GM20000 (cell line): ENCODE data around the gene TOMM22.

Experiments used
- DNase-seq: peaks from one replicate; pipeline ENCODE4 v3.0.0; 2012; ENCODE audit warnings: low spot score
- TF ChIP-seq, protein P1 (sequence below): IDR thresholded peaks from 2 replicates; pipeline ENCODE4 v1.5.1; 2012; ENCODE audit warnings: mild to moderate bottlenecking, control low read depth; ENCODE audit errors: extremely low read depth, missing control alignments

Gene TOMM22

GRCh38 chr22:38715852-38716251, 34.1 kb downstream of the TOMM22 start:
- TF ChIP-seq, protein P1, sequence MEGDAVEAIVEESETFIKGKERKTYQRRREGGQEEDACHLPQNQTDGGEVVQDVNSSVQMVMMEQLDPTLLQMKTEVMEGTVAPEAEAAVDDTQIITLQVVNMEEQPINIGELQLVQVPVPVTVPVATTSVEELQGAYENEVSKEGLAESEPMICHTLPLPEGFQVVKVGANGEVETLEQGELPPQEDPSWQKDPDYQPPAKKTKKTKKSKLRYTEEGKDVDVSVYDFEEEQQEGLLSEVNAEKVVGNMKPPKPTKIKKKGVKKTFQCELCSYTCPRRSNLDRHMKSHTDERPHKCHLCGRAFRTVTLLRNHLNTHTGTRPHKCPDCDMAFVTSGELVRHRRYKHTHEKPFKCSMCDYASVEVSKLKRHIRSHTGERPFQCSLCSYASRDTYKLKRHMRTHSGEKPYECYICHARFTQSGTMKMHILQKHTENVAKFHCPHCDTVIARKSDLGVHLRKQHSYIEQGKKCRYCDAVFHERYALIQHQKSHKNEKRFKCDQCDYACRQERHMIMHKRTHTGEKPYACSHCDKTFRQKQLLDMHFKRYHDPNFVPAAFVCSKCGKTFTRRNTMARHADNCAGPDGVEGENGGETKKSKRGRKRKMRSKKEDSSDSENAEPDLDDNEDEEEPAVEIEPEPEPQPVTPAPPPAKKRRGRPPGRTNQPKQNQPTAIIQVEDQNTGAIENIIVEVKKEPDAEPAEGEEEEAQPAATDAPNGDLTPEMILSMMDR, result no peak
- no peak for DNase-seq

- TF ChIP-seq, protein P1, result no peak
- no peak for DNase-seq
Observed at GRCh38 chr22:38716271-38716670, 34.5 kb downstream of the TOMM22 start.

DNA sequence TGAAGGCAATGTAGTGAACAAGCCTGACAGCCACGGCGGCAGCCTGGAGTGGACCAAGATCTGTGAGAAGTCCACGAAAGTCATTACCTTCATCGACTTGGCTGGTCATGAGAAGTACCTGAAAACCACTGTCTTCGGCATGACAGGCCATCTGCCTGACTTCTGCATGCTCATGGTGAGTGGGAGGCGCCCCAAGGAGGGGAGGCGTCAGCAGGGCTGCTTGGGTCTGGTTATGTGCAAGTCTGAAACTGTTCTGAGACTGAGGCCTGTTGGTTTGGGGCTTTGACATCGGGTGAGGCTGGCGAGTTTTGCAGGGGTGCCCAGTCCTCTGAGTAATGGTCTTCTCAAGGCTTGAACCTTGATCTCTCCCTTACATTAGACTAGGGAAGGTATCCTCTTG, 35.1 kb downstream of the TOMM22 start:
- TF ChIP-seq, protein P1, result no peak
- no peak for DNase-seq

DNA sequence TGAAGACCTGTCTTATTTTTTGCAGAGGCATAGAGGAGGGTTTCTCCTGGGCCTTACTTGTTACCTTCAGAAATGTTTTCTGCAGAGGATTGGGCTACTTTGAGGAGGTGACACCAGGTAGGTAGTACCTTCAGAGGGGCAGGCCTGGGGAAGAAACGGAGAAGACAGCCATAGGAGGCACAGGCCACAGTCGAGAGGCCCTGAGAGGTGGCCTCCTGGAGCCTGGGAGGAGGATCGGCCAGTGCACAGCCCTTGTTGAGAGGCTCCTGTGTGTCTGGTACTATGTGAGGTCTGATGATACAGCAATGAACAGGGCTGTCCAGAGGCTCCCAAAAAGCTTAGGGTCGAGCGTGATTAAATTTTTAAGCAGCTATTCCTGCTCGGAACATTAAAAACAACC, 35.5 kb downstream of the TOMM22 start:
- DNase-seq, result no peak
- TF ChIP-seq, protein P1, result no peak

DNA sequence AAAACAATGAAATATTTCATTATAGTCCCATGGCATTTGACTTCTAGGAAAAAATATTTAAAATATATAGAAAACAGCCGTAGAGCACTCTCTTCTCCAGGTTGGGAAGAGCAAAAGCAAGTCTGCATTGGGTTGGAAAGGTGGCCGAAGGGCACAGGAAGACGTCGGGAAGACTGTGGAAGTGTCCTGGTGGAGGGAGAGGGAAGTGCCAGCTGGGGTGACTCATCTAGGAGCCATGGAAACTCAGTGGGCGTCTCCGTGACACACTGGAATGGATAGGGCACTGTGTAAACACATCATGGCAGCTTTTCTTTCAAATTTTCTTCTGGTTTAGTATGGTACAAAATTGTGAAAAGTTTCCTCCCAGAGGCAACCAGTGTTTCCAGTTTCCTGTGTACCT, 36.7 kb downstream of the TOMM22 start:
- TF ChIP-seq, protein P1, result no peak
- no peak for DNase-seq

DNA sequence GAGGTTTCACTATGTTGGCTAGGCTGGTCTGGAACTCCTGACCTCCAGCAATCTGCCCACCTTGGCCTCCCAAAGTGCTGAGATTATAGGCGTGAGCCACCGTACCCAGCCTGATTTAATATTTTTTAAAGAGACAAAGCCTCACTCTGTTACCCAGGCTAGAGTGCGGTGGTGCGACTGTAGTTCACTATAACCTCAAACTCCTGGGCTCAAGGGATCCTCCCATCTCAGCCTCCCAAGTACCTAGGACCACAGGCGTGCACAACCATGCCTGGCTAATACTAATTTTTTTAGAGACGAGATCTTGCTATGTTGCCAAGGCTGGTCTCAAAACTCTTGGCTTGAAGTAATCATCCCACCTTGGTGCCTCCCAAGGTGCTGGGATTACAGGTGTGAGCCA, 37.4 kb downstream of the TOMM22 start:
- TF ChIP-seq, protein P1, result no peak
- DNase-seq, result no peak

GRCh38 chr22:38720350-38720749, 38.6 kb downstream of the TOMM22 start:
- TF ChIP-seq, protein P1, result no peak
- no peak for DNase-seq
